Endothelial cell of umbilical vein (primary cell): ENCODE measurements around the gene SPACA6. TPM values are rescaled to one million over a fixed set of nuclear protein-coding genes. Genes with fewer than 3 reads are reported as not detected.

Source experiments
- BruUV-seq: library from RNA; stranded (reverse); fragments of 400-500 nt; replicated peaks from 2 replicates; lab custom pipeline; 2021; lab: Mats Ljungman, UMichigan
- CTCF ChIA-PET: fragments of 300-600, 350-600 bp; sonication (Branson Sonifier 250); formaldehyde crosslinking; loops from one replicate; lab custom pipeline; 2021; ENCODE audit warnings: antibody characterized with exemption, inconsistent platforms; lab: Charles Lee
- POLR2A ChIA-PET: fragments of 300-600, 350-600 bp; sonication (Branson Sonifier 250); formaldehyde crosslinking; loops from one replicate; lab custom pipeline; 2021; ENCODE audit warnings: antibody characterized with exemption, inconsistent platforms; lab: Charles Lee
- DNase-seq: peaks from one replicate; pipeline ENCODE4 v3.0.0-alpha.2; 2011; ENCODE audit warnings: low read depth, low spot score
- FAIRE-seq: peaks from 2 replicates; lab custom pipeline; 2011; peaks lifted over from hg19 to GRCh38; lab: Jason Lieb, UNC
- H2AFZ ChIP-seq: 2 replicates; pipeline ENCODE4 v1.6.0; 2012; ENCODE audit warnings: low read depth, low read length, control low read depth, inconsistent platforms
- H3K27ac ChIP-seq: 2 replicates; pipeline ENCODE4 v1.5.1; 2011; ENCODE audit warnings: low read depth, mild to moderate bottlenecking, control low read depth, low read length, moderate library complexity; ENCODE audit not compliant: insufficient read depth
- H3K27me3 ChIP-seq, 2 experiments: 2 replicates each; pipeline versions ENCODE4 v1.6.0 to v1.6.1; 2011; ENCODE audit warnings: low read length in 2 of 2, mixed read lengths in 1 of 2; ENCODE audit not compliant: control insufficient read depth in 2 of 2, insufficient read depth in 2 of 2
- H3K36me3 ChIP-seq, 2 experiments: 2 replicates in 1 of 2; 3 replicates in 1 of 2; pipeline ENCODE4 v1.5.1; 2011; ENCODE audit warnings: low read length in 2 of 2, mild to moderate bottlenecking in 1 of 2, moderate library complexity in 1 of 2; ENCODE audit not compliant: control insufficient read depth in 2 of 2, insufficient read depth in 2 of 2; ENCODE audit errors: extremely low read depth in 1 of 2
- H3K4me1 ChIP-seq: 3 replicates; pipeline ENCODE4 v1.5.1; 2011; ENCODE audit warnings: mild to moderate bottlenecking, low read length; ENCODE audit not compliant: control insufficient read depth, insufficient read depth; ENCODE audit errors: extremely low read depth
- H3K4me2 ChIP-seq: 2 replicates; pipeline ENCODE4 v1.6.1; 2011; ENCODE audit warnings: low read length, control low read depth, mixed read lengths; ENCODE audit not compliant: insufficient read depth
- H3K4me3 ChIP-seq, 3 experiments: fragments of 200-600 bp in 1 of 3; sonication (generic), shearing (Covaris generic) in 1 of 3; replicated peaks in 1 of 3; 2 replicates each; pipeline ENCODE4 v1.5.1; 2011 to 2016; ENCODE audit warnings: control low read depth in 3 of 3, low read length in 3 of 3, mild to moderate bottlenecking in 2 of 3, inconsistent platforms in 1 of 3, low read depth in 1 of 3, moderate library complexity in 1 of 3; ENCODE audit not compliant: insufficient read depth in 1 of 3
- H3K79me2 ChIP-seq: 2 replicates; pipeline ENCODE4 v1.6.0; 2012; ENCODE audit warnings: low read length, inconsistent platforms; ENCODE audit not compliant: control insufficient read depth, insufficient read depth
- H3K9ac ChIP-seq: replicated peaks from 2 replicates; pipeline ENCODE3; 2011; ENCODE audit warnings: low read length, control low read depth; ENCODE audit not compliant: insufficient read depth; ENCODE audit errors: extremely low read depth
- H3K9me1 ChIP-seq: replicated peaks from 3 replicates; pipeline ENCODE4 v1.6.0; 2011; ENCODE audit warnings: mild to moderate bottlenecking, low read length; ENCODE audit not compliant: control insufficient read depth, insufficient read depth; ENCODE audit errors: extremely low read depth
- H3K9me3 ChIP-seq: replicated peaks from 2 replicates; pipeline ENCODE4 v1.5.1; 2012; ENCODE audit warnings: low read length, inconsistent platforms; ENCODE audit not compliant: control insufficient read depth, insufficient read depth
- H4K20me1 ChIP-seq: replicated peaks from 2 replicates; pipeline ENCODE3; 2011; ENCODE audit warnings: mild to moderate bottlenecking, low read length; ENCODE audit not compliant: control insufficient read depth, insufficient read depth; ENCODE audit errors: extremely low read depth
- EZH2 ChIP-seq: IDR thresholded peaks from 2 replicates; pipeline ENCODE4 v1.6.1; 2012; ENCODE audit warnings: borderline replicate concordance, low read depth, mild to moderate bottlenecking, moderate library complexity, low read length, inconsistent platforms; ENCODE audit not compliant: severe bottlenecking
- FOS ChIP-seq: IDR thresholded peaks from 2 replicates; pipeline ENCODE4 v1.6.1; 2011; ENCODE audit warnings: mild to moderate bottlenecking, low read length, moderate library complexity, borderline replicate concordance; ENCODE audit not compliant: insufficient read depth
- GATA2 ChIP-seq: IDR thresholded peaks from 2 replicates; pipeline ENCODE4 v1.7.0; 2011; ENCODE audit warnings: low read depth, mild to moderate bottlenecking, moderate library complexity, mixed read lengths, low read length; ENCODE audit not compliant: insufficient read length, insufficient read depth
- JUN ChIP-seq: IDR thresholded peaks from 2 replicates; pipeline ENCODE4 v1.6.1; 2011; ENCODE audit warnings: borderline replicate concordance, low read depth; ENCODE audit not compliant: insufficient read length, insufficient read depth
- MYC ChIP-seq: IDR thresholded peaks from one replicate; pipeline ENCODE4 v1.6.1; 2011; ENCODE audit warnings: mild to moderate bottlenecking, low read depth, low read length
- POLR2A ChIP-seq: IDR thresholded peaks from 2 replicates; pipeline ENCODE4 v1.6.1; 2012; ENCODE audit warnings: low read depth, mild to moderate bottlenecking, control low read depth, low read length
- POLR2AphosphoS5 ChIP-seq: IDR thresholded peaks from 2 replicates; pipeline ENCODE4 v1.6.1; 2012; ENCODE audit warnings: low read depth, mild to moderate bottlenecking, control low read depth, low read length, moderate library complexity; ENCODE audit not compliant: insufficient read depth
- dilution Hi-C: fragments of 300-500 bp; cut with MboI; formaldehyde crosslinking; loops from one replicate; pipeline ENCODE4 v1.15.0; 2019; ENCODE audit warnings: low sequenced_read_pairs; ENCODE audit not compliant: extremely low pct_ligation_motif_present
- intact Hi-C: fragments of 100-400 bp; cut with micrococcal nuclease; formaldehyde crosslinking; loops from one replicate; pipeline ENCODE4 v1.10.0; 2022
- polyA plus RNA-seq, 4 experiments: library from polyadenylated mRNA; depleted of rRNA in 3 of 4; stranded (reverse) in 3 of 4; unstranded in 1 of 4; fragments of >200 nt; gene quantifications; 2 replicates each; pipeline versions ENCODE4 v1.2.1 to v1.2.3, GENCODE V29; 2011 to 2012; ENCODE audit warnings: missing spikeins in 1 of 4
- total RNA-seq: library from RNA; stranded (reverse); gene quantifications from 2 replicates; pipeline ENCODE4 v1.2.3, GENCODE V29; 2021
- TF ChIP-seq, protein P1 (sequence below), 2 donors: IDR thresholded peaks; 1 replicate in 1 of 2; 2 replicates in 1 of 2; pipeline ENCODE4 v1.5.1; 2011; ENCODE audit warnings: low read length in 2 of 2, mild to moderate bottlenecking in 2 of 2, moderate library complexity in 2 of 2, control low read depth in 1 of 2, inconsistent platforms in 1 of 2, low read depth in 1 of 2; ENCODE audit not compliant: insufficient read depth in 1 of 2; ENCODE audit errors: extremely low read depth in 1 of 2
- TF ChIP-seq, protein P2 (sequence below): IDR thresholded peaks from 2 replicates; pipeline ENCODE4 v1.6.1; 2011; ENCODE audit not compliant: insufficient read depth, insufficient read length

SPACA6 gene
- total and polyA plus RNA-seq, 2 donors (not counting 3 experiments of a cell fraction or from before 2014, with no cell fraction given): 11.9 to 41.1 TPM

DNA sequence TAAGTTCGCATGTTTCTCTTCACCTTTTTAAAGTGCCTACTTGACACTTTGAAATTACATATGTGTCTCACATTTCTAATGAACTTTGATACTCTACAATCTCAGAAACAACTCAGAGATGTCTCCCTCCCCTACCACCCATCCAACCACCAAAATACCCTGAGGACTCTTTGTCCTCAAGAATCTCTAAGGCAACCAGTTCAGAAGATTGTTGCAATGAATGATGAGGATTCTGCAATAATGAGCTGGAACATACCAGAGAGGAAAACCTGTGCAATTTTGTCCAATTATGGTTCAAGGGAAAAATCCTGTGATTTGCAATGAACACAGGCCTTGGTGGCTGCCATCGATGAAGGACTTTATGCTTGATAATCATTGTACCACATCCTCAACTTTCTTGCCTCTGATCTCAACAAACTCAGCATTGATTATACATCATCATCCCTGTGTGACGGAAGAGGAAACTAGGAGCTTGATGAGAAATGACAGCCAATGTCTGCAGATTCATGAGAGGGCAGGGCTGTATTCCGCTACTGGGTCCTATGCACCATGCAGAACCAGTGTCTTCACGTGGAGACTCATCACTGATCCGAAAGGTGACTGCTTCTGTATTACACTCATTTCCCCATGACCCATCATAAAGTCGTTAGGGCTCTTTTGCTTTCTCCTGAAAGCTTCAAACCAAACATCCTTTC, 57.4 kb downstream of the SPACA6 start:
- Histone ChIP-seq H3K9me3 (no peaks in the 10 kb centered on the region), H3K79me2 (no peaks in the 10 kb centered on the region), H3K36me3 (no peaks in the 10 kb centered on the region), H3K4me1 (no peaks in the 10 kb centered on the region), H2AFZ (no peak overlapping the region), H3K4me2 (no peak overlapping the region), H3K9me1 (no peaks in the 10 kb centered on the region), H4K20me1 (no peaks in the 10 kb centered on the region), H3K27me3 (no peaks in the 10 kb centered on the region), H3K9ac (no peak overlapping the region), H3K4me3 (no peak overlapping the region), H3K27ac (no peak overlapping the region)
- no TSS peak for BruUV-seq
- no peak for FAIRE-seq
- CTCF ChIA-PET: no interaction called here
- dilution Hi-C loops: no loop called here
- intact Hi-C loops: no loop called here
- TF ChIP-seq POLR2AphosphoS5: no peak
- no peak for TF ChIP-seq EZH2
- no peak for DNase-seq
- POLR2A ChIA-PET: no interaction called here

- H3K9ac ChIP-seq: no peak within 1 kb of the TSS
- dilution Hi-C loops: no loop called here
- TF ChIP-seq MYC (no peak), POLR2A (no peak), FOS (no peak), JUN (no peak), EZH2 (no peak), POLR2AphosphoS5 (no peak), GATA2 (no peak)
- TF ChIP-seq, protein P1, sequence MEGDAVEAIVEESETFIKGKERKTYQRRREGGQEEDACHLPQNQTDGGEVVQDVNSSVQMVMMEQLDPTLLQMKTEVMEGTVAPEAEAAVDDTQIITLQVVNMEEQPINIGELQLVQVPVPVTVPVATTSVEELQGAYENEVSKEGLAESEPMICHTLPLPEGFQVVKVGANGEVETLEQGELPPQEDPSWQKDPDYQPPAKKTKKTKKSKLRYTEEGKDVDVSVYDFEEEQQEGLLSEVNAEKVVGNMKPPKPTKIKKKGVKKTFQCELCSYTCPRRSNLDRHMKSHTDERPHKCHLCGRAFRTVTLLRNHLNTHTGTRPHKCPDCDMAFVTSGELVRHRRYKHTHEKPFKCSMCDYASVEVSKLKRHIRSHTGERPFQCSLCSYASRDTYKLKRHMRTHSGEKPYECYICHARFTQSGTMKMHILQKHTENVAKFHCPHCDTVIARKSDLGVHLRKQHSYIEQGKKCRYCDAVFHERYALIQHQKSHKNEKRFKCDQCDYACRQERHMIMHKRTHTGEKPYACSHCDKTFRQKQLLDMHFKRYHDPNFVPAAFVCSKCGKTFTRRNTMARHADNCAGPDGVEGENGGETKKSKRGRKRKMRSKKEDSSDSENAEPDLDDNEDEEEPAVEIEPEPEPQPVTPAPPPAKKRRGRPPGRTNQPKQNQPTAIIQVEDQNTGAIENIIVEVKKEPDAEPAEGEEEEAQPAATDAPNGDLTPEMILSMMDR (IDR thresholded peaks at IDR 0.05; ENCODE audit: extremely low read depth in 1 of 2, insufficient read depth in 1 of 2, low read depth in 1 of 2, low read length in 2 of 2): no peak
- TF ChIP-seq, protein P2, sequence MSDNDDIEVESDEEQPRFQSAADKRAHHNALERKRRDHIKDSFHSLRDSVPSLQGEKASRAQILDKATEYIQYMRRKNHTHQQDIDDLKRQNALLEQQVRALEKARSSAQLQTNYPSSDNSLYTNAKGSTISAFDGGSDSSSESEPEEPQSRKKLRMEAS: no peak
- no TSS peak for BruUV-seq
- H3K27ac ChIP-seq: no peak within 1 kb of the TSS
- H2AFZ ChIP-seq: no peak within 1 kb of the TSS
- no peaks in the 10 kb centered on the region for H3K27me3 ChIP-seq
- no peaks in the 10 kb centered on the region for H3K36me3 ChIP-seq
- CTCF ChIA-PET: interaction anchor here (1.2 kb wide), 1 partner anchor 26 kb away, joined by 3 read pairs; no protein-coding TSS in a partner anchor
- FAIRE-seq: no peak
- DNase-seq: no peak
- no peak within 1 kb of the TSS for H3K4me2 ChIP-seq
- H3K9me1 ChIP-seq: no peaks in the 10 kb centered on the region
- H3K4me1 ChIP-seq: no peaks in the 10 kb centered on the region
- H4K20me1 ChIP-seq: no peaks in the 10 kb centered on the region
- POLR2A ChIA-PET: no interaction called here
- intact Hi-C loops: no loop called here
- H3K79me2 ChIP-seq: no peaks in the 10 kb centered on the region
- H3K4me3 ChIP-seq: no peak within 1 kb of the TSS
- H3K9me3 ChIP-seq: no peaks in the 10 kb centered on the region
These were observed 58.5 kb downstream of the SPACA6 start, which contains the start of gene FPR1 for GRCh38 chr19:51751655-51752054. FPR1 (minus strand) TSS chr19:51751878; CDS start chr19:51746994, 4,884 bp downstream.
